ENCODE measurements around the gene SLC25A44. TPM values are rescaled to one million over a fixed set of nuclear protein-coding genes. Genes with fewer than 3 reads are reported as not detected.

Gene SLC25A44
- polyA plus RNA-seq, 1 donor from 2014 or later: 13.7 TPM

DNA sequence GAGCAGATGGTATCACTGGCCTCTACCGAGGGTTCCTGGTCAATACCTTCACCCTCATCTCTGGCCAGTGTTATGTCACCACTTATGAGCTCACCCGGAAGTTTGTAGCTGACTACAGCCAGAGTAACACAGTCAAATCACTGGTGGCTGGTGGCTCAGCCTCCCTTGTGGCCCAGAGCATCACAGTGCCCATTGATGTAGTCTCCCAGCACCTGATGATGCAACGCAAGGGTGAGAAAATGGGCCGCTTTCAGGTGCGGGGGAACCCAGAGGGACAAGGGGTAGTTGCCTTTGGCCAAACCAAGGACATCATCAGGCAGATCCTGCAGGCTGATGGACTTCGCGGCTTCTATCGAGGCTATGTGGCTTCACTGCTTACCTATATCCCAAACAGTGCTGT is 6.1 kb downstream of the SLC25A44 start (continued):
- TF ChIP-seq, protein P1, sequence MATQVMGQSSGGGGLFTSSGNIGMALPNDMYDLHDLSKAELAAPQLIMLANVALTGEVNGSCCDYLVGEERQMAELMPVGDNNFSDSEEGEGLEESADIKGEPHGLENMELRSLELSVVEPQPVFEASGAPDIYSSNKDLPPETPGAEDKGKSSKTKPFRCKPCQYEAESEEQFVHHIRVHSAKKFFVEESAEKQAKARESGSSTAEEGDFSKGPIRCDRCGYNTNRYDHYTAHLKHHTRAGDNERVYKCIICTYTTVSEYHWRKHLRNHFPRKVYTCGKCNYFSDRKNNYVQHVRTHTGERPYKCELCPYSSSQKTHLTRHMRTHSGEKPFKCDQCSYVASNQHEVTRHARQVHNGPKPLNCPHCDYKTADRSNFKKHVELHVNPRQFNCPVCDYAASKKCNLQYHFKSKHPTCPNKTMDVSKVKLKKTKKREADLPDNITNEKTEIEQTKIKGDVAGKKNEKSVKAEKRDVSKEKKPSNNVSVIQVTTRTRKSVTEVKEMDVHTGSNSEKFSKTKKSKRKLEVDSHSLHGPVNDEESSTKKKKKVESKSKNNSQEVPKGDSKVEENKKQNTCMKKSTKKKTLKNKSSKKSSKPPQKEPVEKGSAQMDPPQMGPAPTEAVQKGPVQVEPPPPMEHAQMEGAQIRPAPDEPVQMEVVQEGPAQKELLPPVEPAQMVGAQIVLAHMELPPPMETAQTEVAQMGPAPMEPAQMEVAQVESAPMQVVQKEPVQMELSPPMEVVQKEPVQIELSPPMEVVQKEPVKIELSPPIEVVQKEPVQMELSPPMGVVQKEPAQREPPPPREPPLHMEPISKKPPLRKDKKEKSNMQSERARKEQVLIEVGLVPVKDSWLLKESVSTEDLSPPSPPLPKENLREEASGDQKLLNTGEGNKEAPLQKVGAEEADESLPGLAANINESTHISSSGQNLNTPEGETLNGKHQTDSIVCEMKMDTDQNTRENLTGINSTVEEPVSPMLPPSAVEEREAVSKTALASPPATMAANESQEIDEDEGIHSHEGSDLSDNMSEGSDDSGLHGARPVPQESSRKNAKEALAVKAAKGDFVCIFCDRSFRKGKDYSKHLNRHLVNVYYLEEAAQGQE (IDR thresholded peaks at IDR 0.05; ENCODE audit: borderline replicate concordance): no peak

DNA sequence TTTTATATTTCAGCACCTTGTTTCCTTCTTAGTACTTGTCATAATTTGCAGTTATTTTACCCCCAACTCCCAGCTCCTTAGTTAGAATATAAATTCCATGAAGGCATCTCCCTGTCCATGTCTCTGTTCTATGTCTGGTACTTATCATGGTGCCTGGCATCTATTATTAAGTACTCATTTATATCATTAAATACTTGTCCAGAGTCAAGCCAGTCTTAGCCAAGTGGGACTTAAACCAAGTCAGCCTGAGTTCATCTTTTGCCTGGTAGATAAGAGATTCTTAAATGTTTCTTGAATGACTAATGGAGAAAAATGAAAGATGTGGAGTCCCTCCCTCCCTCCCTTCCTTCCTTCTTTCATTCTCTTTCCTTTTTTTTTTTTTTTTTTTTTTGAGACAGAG is 9.4 kb downstream of the SLC25A44 start:
- H3K36me3 ChIP-seq (ENCODE audit: insufficient read depth, low read length): no peaks in the 10 kb centered on the region
- no peaks in the 10 kb centered on the region for H3K27me3 ChIP-seq (ENCODE audit: insufficient read depth, low read depth, low read length)
- H4K20me1 ChIP-seq (ENCODE audit: insufficient read depth): no peaks in the 10 kb centered on the region

DNA sequence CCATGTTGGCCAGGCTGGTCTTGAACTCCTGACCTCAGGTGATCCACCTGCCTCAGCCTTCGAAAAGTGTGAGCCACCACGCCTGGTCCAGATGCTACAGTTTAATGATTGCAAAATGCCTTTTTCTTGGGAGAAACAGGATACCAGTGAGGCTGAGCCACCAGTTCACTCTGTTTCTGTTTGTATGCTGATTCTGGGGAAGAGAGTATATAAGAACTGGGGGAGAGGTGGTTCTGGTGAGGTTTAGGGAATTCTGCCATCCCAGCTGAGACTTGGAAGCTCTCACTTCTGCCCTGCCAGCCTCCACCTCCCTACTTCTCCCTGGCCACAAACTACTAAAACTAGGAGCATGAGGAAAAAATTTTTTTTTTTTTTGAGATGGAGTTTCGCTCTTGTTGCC is 10.8 kb downstream of the SLC25A44 start:
- TF ChIP-seq, protein P1 (IDR thresholded peaks at IDR 0.05; ENCODE audit: borderline replicate concordance): no peak
- TF ChIP-seq EP300 (conservative IDR thresholded peaks at IDR 0.05; ENCODE audit: poor library complexity, severe bottlenecking) (no peak), MXI1 (conservative IDR thresholded peaks at IDR 0.05; ENCODE audit: poor library complexity, severe bottlenecking) (no peak), SMC3 (conservative IDR thresholded peaks at IDR 0.05; ENCODE audit: poor library complexity) (no peak), EZH2 (IDR thresholded peaks at IDR 0.05; ENCODE audit: borderline replicate concordance, insufficient read depth, low read length, poor library complexity, severe bottlenecking) (no peak), RAD21 (conservative IDR thresholded peaks at IDR 0.05) (no peak), TAF1 (IDR thresholded peaks at IDR 0.05; ENCODE audit: low read depth) (no peak), POLR2AphosphoS5 (IDR thresholded peaks at IDR 0.05) (no peak)
- TF ChIP-seq, protein P2, sequence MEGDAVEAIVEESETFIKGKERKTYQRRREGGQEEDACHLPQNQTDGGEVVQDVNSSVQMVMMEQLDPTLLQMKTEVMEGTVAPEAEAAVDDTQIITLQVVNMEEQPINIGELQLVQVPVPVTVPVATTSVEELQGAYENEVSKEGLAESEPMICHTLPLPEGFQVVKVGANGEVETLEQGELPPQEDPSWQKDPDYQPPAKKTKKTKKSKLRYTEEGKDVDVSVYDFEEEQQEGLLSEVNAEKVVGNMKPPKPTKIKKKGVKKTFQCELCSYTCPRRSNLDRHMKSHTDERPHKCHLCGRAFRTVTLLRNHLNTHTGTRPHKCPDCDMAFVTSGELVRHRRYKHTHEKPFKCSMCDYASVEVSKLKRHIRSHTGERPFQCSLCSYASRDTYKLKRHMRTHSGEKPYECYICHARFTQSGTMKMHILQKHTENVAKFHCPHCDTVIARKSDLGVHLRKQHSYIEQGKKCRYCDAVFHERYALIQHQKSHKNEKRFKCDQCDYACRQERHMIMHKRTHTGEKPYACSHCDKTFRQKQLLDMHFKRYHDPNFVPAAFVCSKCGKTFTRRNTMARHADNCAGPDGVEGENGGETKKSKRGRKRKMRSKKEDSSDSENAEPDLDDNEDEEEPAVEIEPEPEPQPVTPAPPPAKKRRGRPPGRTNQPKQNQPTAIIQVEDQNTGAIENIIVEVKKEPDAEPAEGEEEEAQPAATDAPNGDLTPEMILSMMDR (IDR thresholded peaks at IDR 0.05; ENCODE audit: poor library complexity, severe bottlenecking): no peak
- H4K20me1 ChIP-seq (ENCODE audit: insufficient read depth): no peaks in the 10 kb centered on the region
- no peaks in the 10 kb centered on the region for H3K9me2 ChIP-seq (ENCODE audit: insufficient read depth, low read length)
- H3F3A ChIP-seq (ENCODE audit: insufficient read depth, low read length, poor library complexity, severe bottlenecking): no peaks in the 10 kb centered on the region
- H3K27ac ChIP-seq (ENCODE audit: low read length): no peak overlapping the region
- H3K4me2 ChIP-seq (ENCODE audit: low read length): no peak overlapping the region
- no peaks in the 10 kb centered on the region for H3K36me3 ChIP-seq (ENCODE audit: insufficient read depth, low read length)
- H3K9me3 ChIP-seq (ENCODE audit: low read length): no peaks in the 10 kb centered on the region
- H3K27me3 ChIP-seq (ENCODE audit: insufficient read depth, low read depth, low read length): no peaks in the 10 kb centered on the region
- H3K9ac ChIP-seq (ENCODE audit: low read length): no peak overlapping the region
- H3K79me2 ChIP-seq (replicated peaks; ENCODE audit: insufficient read depth, low read length): no peaks in the 10 kb centered on the region
- no peak overlapping the region for H2AFZ ChIP-seq (ENCODE audit: low read depth, low read length)
- no peak overlapping the region for H3K4me3 ChIP-seq (ENCODE audit: low read length)

More for the DNA sequence above, 9.4 kb downstream of the SLC25A44 start:
- no peak for TF ChIP-seq EP300 (conservative IDR thresholded peaks at IDR 0.05; ENCODE audit: poor library complexity, severe bottlenecking)
- no peak for TF ChIP-seq RAD21 (conservative IDR thresholded peaks at IDR 0.05)
- TF ChIP-seq, protein P1 (IDR thresholded peaks at IDR 0.05; ENCODE audit: borderline replicate concordance): no peak
- H3K4me3 ChIP-seq (ENCODE audit: low read length): no peak overlapping the region
- H3K79me2 ChIP-seq (replicated peaks; ENCODE audit: insufficient read depth, low read length): peaks cover 4% of the 10 kb centered on the region
- H3K9me3 ChIP-seq (ENCODE audit: low read length): no peaks in the 10 kb centered on the region
- no peak overlapping the region for H3K27ac ChIP-seq (ENCODE audit: low read length)
- no peak overlapping the region for H3K4me2 ChIP-seq (ENCODE audit: low read length)
- no peak overlapping the region for H2AFZ ChIP-seq (ENCODE audit: low read depth, low read length)
- no peaks in the 10 kb centered on the region for H3F3A ChIP-seq (ENCODE audit: insufficient read depth, low read length, poor library complexity, severe bottlenecking)
- no peak overlapping the region for H3K9ac ChIP-seq (ENCODE audit: low read length)
- H3K9me2 ChIP-seq (ENCODE audit: insufficient read depth, low read length): no peaks in the 10 kb centered on the region
